Nephron (organoid): ENCODE data around the gene KAT7.

Source experiments
- H3K27ac Mint-ChIP-seq, 3 experiments: 2 replicates each; pipeline ENCODE4 v1.8.0; 2020; ENCODE audit warnings: mixed read lengths in 3 of 3, mild to moderate bottlenecking in 2 of 3, moderate library complexity in 1 of 3
- H3K27me3 Mint-ChIP-seq: 2 replicates; pipeline ENCODE4 v1.8.0; 2021; ENCODE audit warnings: low read depth, mild to moderate bottlenecking, moderate library complexity, mixed read lengths
- H3K36me3 Mint-ChIP-seq: 2 replicates; pipeline ENCODE4 v1.8.0; 2020; ENCODE audit warnings: low read depth, mixed read lengths
- H3K4me1 Mint-ChIP-seq: 2 replicates; pipeline ENCODE4 v1.8.0; 2020; ENCODE audit warnings: mixed read lengths
- H3K4me3 Mint-ChIP-seq, 3 experiments: 2 replicates each; pipeline ENCODE4 v1.8.0; 2020; ENCODE audit warnings: mild to moderate bottlenecking in 3 of 3, mixed read lengths in 3 of 3, moderate library complexity in 2 of 3
- H3K9me3 Mint-ChIP-seq: 2 replicates; pipeline ENCODE4 v1.8.0; 2020; ENCODE audit warnings: mixed read lengths
- CTCF ChIP-seq, 3 experiments: fragments of 200-600 bp; sonication (generic); IDR thresholded peaks; one replicate each; pipeline ENCODE4 v1.5.0; 2021; ENCODE audit warnings: antibody characterized with exemption in 3 of 3; ENCODE audit not compliant: unreplicated experiment in 3 of 3

The KAT7 gene

DNA sequence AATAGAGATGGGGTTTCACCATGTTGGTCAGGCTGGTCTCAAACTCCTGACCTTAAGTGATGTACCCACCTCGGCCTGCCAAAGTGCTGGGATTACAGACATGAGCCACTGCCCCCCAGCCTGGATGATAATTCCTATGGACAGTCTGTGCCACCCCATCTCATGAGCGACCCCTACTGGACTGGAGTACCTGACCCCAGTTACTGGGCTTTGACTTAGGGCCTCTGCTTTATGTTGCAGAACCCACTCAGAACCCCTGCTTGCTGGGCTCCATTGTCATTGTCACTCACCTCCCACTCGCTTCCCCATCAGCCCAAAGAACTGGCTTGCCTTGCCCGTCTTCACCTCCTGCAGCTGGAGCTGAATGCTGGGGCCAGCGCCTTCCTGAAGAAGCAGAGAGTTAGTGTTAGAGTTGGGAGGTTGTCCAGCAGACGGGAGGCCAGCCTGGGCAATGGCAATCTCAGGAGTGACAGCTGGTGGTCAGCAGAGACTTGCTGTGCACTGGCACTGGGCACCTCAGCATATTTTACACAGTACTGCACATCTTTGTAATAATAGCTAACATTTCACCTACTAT, 55.4 kb downstream of the KAT7 start:
- TF ChIP-seq CTCF (IDR thresholded peaks at IDR 0.05; ENCODE audit: unreplicated experiment in 3 of 3): no peak
- H3K4me1 Mint-ChIP-seq: peaks cover 9% of the 10 kb centered on the region
- no peaks in the 10 kb centered on the region for H3K36me3 Mint-ChIP-seq
- H3K4me3 Mint-ChIP-seq: no peak overlapping the region
- H3K27ac Mint-ChIP-seq: no peak overlapping the region
- no peaks in the 10 kb centered on the region for H3K9me3 Mint-ChIP-seq
- peaks cover 12% of the 10 kb centered on the region for H3K27me3 Mint-ChIP-seq

GRCh38 chr17:49845321-49845720, 56.8 kb downstream of the KAT7 start:
- TF ChIP-seq CTCF (IDR thresholded peaks at IDR 0.05; ENCODE audit: unreplicated experiment in 3 of 3): no peak
- no peaks in the 10 kb centered on the region for H3K36me3 Mint-ChIP-seq
- no peaks in the 10 kb centered on the region for H3K9me3 Mint-ChIP-seq
- no peak overlapping the region for H3K4me3 Mint-ChIP-seq
- H3K27ac Mint-ChIP-seq: no peak overlapping the region
- H3K4me1 Mint-ChIP-seq: peaks cover 9% of the 10 kb centered on the region
- H3K27me3 Mint-ChIP-seq: peaks cover 24% of the 10 kb centered on the region

- Mint-ChIP-seq H3K4me1 (peaks cover 13% of the 10 kb centered on the region), H3K27ac (peak overlapping the region in 1 of 3 experiments; percentile 10), H3K36me3 (no peaks in the 10 kb centered on the region), H3K4me3 (no peak overlapping the region), H3K27me3 (peaks cover 40% of the 10 kb centered on the region), H3K9me3 (no peaks in the 10 kb centered on the region)
- TF ChIP-seq CTCF (IDR thresholded peaks at IDR 0.05; ENCODE audit: unreplicated experiment in 3 of 3): no peak
These were observed 58.6 kb downstream of the KAT7 start for GRCh38 chr17:49846938-49847712.

- Mint-ChIP-seq H3K9me3 (no peaks in the 10 kb centered on the region), H3K27me3 (peaks cover 48% of the 10 kb centered on the region), H3K36me3 (no peaks in the 10 kb centered on the region)
These were observed 59.6 kb downstream of the KAT7 start, which contains the start of gene TAC4 for GRCh38 chr17:49848019-49848473. Gene TAC4 (minus strand): TSS chr17:49848069. CDS start chr17:49848017, 52 bp downstream.

GRCh38 chr17:49848739-49849138, 60.3 kb downstream of the KAT7 start:
- H3K9me3 Mint-ChIP-seq: no peaks in the 10 kb centered on the region
- no peak overlapping the region for H3K4me3 Mint-ChIP-seq
- peaks cover 13% of the 10 kb centered on the region for H3K4me1 Mint-ChIP-seq
- TF ChIP-seq CTCF (IDR thresholded peaks at IDR 0.05; ENCODE audit: unreplicated experiment in 3 of 3): no peak
- no peak overlapping the region for H3K27ac Mint-ChIP-seq
- H3K36me3 Mint-ChIP-seq: no peaks in the 10 kb centered on the region
- H3K27me3 Mint-ChIP-seq: peaks cover 55% of the 10 kb centered on the region

More at GRCh38 chr17:49848019-49848473, 59.6 kb downstream of the KAT7 start, which contains the start of gene TAC4:
- Mint-ChIP-seq H3K27ac (peak within 1 kb of the TSS in 1 of 3 experiments; percentile 10), H3K4me1 (peaks cover 13% of the 10 kb centered on the region), H3K4me3 (no peak within 1 kb of the TSS)
- TF ChIP-seq CTCF (IDR thresholded peaks at IDR 0.05; ENCODE audit: unreplicated experiment in 3 of 3): no peak
